ENCODE data around the gene KIF13A. TPM values are rescaled to one million over a fixed set of nuclear protein-coding genes. Genes with fewer than 3 reads are reported as not detected.

The KIF13A gene
- total and polyA plus RNA-seq, 4 donors, result 4.3 to 28.1 (median 10.6) TPM

- no peak for DNase-seq (ENCODE audit: low spot score)
These were observed 167.4 kb downstream of the KIF13A start for GRCh38 chr6:17820055-17820454.

GRCh38 chr6:17817763-17818162 lies 169.7 kb downstream of the KIF13A start:
- DNase-seq (ENCODE audit: low spot score), result no peak
- Histone ChIP-seq H3K36me3 (ENCODE audit: control insufficient read depth in 4 of 4, insufficient read depth in 3 of 4, low read depth in 1 of 4, low read length in 3 of 4) (peaks cover 0 to 16% (median 10%) of the 10 kb centered on the region in 4 donors), H3K9ac (ENCODE audit: low read depth in 1 of 2, low read length in 2 of 2) (no peak overlapping the region), H3K27me3 (ENCODE audit: control insufficient read depth in 4 of 4, insufficient read depth in 4 of 4, low read length in 3 of 4) (no peaks in the 10 kb centered on the region), H3K9me3 (ENCODE audit: control insufficient read depth in 4 of 4, low read length in 3 of 4) (no peaks in the 10 kb centered on the region), H3K4me3 (ENCODE audit: low read depth in 1 of 3, low read length in 3 of 3) (no peak overlapping the region), H3K27ac (ENCODE audit: low read depth in 1 of 2, low read length in 2 of 2) (no peak overlapping the region), H3K4me1 (ENCODE audit: control insufficient read depth in 4 of 4, insufficient read depth in 4 of 4, low read length in 3 of 4) (no peaks in the 10 kb centered on the region)
- WGBS, result 87% methylated on average over 1 of the region's 1 CpG
- TF ChIP-seq YY1 (IDR thresholded peaks at IDR 0.05) (no peak), HNF4G (IDR thresholded peaks at IDR 0.05) (no peak), RXRA (IDR thresholded peaks at IDR 0.05) (no peak), MAX (IDR thresholded peaks at IDR 0.05) (no peak), ATF3 (IDR thresholded peaks at IDR 0.05) (no peak), CTCF (IDR thresholded peaks at IDR 0.05; ENCODE audit: low read depth, low read length, missing input control) (no peak)

More at GRCh38 chr6:17820055-17820454, 167.4 kb downstream of the KIF13A start:
- WGBS, result 93% methylated on average over 7 of the region's 7 CpGs
- no peak for TF ChIP-seq MAX (IDR thresholded peaks at IDR 0.05)
- no peak for TF ChIP-seq FOXA1 (IDR thresholded peaks at IDR 0.05)
- Histone ChIP-seq H3K27me3 (ENCODE audit: control insufficient read depth in 4 of 4, insufficient read depth in 4 of 4, low read length in 3 of 4) (no peaks in the 10 kb centered on the region), H3K9ac (ENCODE audit: low read depth in 1 of 2, low read length in 2 of 2) (no peak overlapping the region), H3K4me3 (ENCODE audit: low read depth in 1 of 3, low read length in 3 of 3) (no peak overlapping the region), H3K9me3 (ENCODE audit: control insufficient read depth in 4 of 4, low read length in 3 of 4) (no peaks in the 10 kb centered on the region), H3K36me3 (ENCODE audit: control insufficient read depth in 4 of 4, insufficient read depth in 3 of 4, low read depth in 1 of 4, low read length in 3 of 4) (peaks cover 3 to 16% (median 9%) of the 10 kb centered on the region in 4 donors), H3K4me1 (ENCODE audit: control insufficient read depth in 4 of 4, insufficient read depth in 4 of 4, low read length in 3 of 4) (no peaks in the 10 kb centered on the region), H3K27ac (ENCODE audit: low read depth in 1 of 2, low read length in 2 of 2) (no peak overlapping the region)

GRCh38 chr6:17816921-17817611 lies 170.4 kb downstream of the KIF13A start:
- TF ChIP-seq RAD21 (IDR thresholded peaks at IDR 0.05), result peak; percentile 20 to 48
- TF ChIP-seq FOXA1 (IDR thresholded peaks at IDR 0.05), result no peak
- no peak for TF ChIP-seq YY1 (IDR thresholded peaks at IDR 0.05)
- no peak for TF ChIP-seq GABPA (IDR thresholded peaks at IDR 0.05 in 1 of 2, conservative IDR thresholded peaks at IDR 0.05 in 1 of 2)
- no peaks in the 10 kb centered on the region for H3K27me3 ChIP-seq (ENCODE audit: control insufficient read depth in 4 of 4, insufficient read depth in 4 of 4, low read length in 3 of 4)
- no peaks in the 10 kb centered on the region for H3K9me3 ChIP-seq (ENCODE audit: control insufficient read depth in 4 of 4, low read length in 3 of 4)
- no peak for DNase-seq (ENCODE audit: low spot score)
- 83% methylated on average over 14 of the region's 14 CpGs for WGBS
- H3K4me1 ChIP-seq (ENCODE audit: control insufficient read depth in 4 of 4, insufficient read depth in 4 of 4, low read length in 3 of 4), result no peaks in the 10 kb centered on the region
- H3K4me3 ChIP-seq (ENCODE audit: low read depth in 1 of 3, low read length in 3 of 3), result no peak overlapping the region
- H3K27ac ChIP-seq (ENCODE audit: low read depth in 1 of 2, low read length in 2 of 2), result no peak overlapping the region
- peaks cover 0 to 20% (median 7%) of the 10 kb centered on the region in 4 donors for H3K36me3 ChIP-seq (ENCODE audit: control insufficient read depth in 4 of 4, insufficient read depth in 3 of 4, low read depth in 1 of 4, low read length in 3 of 4)
- no peak overlapping the region for H3K9ac ChIP-seq (ENCODE audit: low read depth in 1 of 2, low read length in 2 of 2)

GRCh38 chr6:17813542-17813941 lies 173.9 kb downstream of the KIF13A start:
- Histone ChIP-seq H3K4me3 (ENCODE audit: low read depth in 1 of 3, low read length in 3 of 3) (no peak overlapping the region), H3K27ac (ENCODE audit: low read depth in 1 of 2, low read length in 2 of 2) (no peak overlapping the region), H3K4me1 (ENCODE audit: control insufficient read depth in 4 of 4, insufficient read depth in 4 of 4, low read length in 3 of 4) (no peaks in the 10 kb centered on the region), H3K9ac (ENCODE audit: low read depth in 1 of 2, low read length in 2 of 2) (no peak overlapping the region), H3K9me3 (ENCODE audit: control insufficient read depth in 4 of 4, low read length in 3 of 4) (no peaks in the 10 kb centered on the region), H3K27me3 (ENCODE audit: control insufficient read depth in 4 of 4, insufficient read depth in 4 of 4, low read length in 3 of 4) (no peaks in the 10 kb centered on the region), H3K36me3 (ENCODE audit: control insufficient read depth in 4 of 4, insufficient read depth in 3 of 4, low read depth in 1 of 4, low read length in 3 of 4) (peaks cover 0 to 12% (median 4%) of the 10 kb centered on the region in 4 donors)
- 97% methylated on average over 6 of the region's 6 CpGs for WGBS
- DNase-seq (ENCODE audit: low spot score), result no peak
- no peak for TF ChIP-seq RXRA (IDR thresholded peaks at IDR 0.05)
- no peak for TF ChIP-seq ZBTB33 (IDR thresholded peaks at IDR 0.05)
- no peak for TF ChIP-seq SP1 (IDR thresholded peaks at IDR 0.05)
- no peak for TF ChIP-seq RAD21 (IDR thresholded peaks at IDR 0.05)
- TF ChIP-seq YY1 (IDR thresholded peaks at IDR 0.05), result no peak
- no peak for TF ChIP-seq HNF4G (IDR thresholded peaks at IDR 0.05)
- no peak for TF ChIP-seq CTCF (IDR thresholded peaks at IDR 0.05; ENCODE audit: low read depth, low read length, missing input control)
- no peak for TF ChIP-seq EGR1 (IDR thresholded peaks at IDR 0.05; ENCODE audit: low read depth in 2 of 2)
- TF ChIP-seq FOXA2 (IDR thresholded peaks at IDR 0.05), result no peak
- TF ChIP-seq GABPA (IDR thresholded peaks at IDR 0.05 in 1 of 2, conservative IDR thresholded peaks at IDR 0.05 in 1 of 2), result no peak
